Sciatic nerve (tissue), 2 donors: Measurements from ENCODE around the gene TNS4. TPM values are rescaled to one million over a fixed set of nuclear protein-coding genes. Genes with fewer than 3 reads are reported as not detected.

Experiments
- ATAC-seq: fragments of 200-7000 bp; cut with Tn5 transposase; one replicate; pipeline ENCODE4 v1.9.1; 2020; ENCODE audit warnings: mild to moderate bottlenecking, moderate library complexity
- DNase-seq: peaks from one replicate; pipeline ENCODE4 v3.0.0-alpha.2; 2020; ENCODE audit warnings: low spot score
- intact Hi-C: fragments of 100-400 bp; cut with DNase I; formaldehyde crosslinking; loops from one replicate; pipeline ENCODE4 v1.14.2; 2022
- total RNA-seq: library from RNA; stranded (reverse); fragmentation: NEBNext Ultra II Directional; extraction: Animal tissue kit (Norgen Biotek cat#: 25700); gene quantifications from one replicate; pipeline ENCODE4 v1.2.1, GENCODE V29; 2021
- donor health status: DM: no; HTN: no; CAD: no.
- donor health status: DM: no; HTN: no; CAD: no.

Gene TNS4
- total RNA-seq, 1 donor from 2014 or later, result 0.36 TPM

DNA sequence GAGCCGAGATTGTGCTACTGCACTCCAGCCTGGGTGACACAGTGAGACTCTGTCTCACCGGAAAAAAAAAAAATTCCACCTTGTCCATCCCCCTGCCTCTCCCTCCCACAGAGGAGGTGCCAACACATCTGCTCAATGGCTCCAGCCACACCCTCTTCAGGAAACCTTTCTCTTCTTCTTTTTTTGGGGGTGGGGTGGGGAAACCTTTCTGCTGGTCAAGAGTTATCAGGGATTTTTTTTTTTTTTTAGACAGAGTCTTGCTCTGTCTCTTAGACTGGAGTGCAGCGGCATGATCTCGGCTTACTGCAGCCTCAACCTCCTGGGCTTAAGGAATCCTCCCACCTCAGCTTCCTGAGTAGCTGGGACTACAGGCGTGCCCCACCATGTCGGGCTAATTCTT is 18.7 kb downstream of the TNS4 start:
- intact Hi-C loops, result no loop called here
- DNase-seq (no peak), ATAC-seq (no peak)

DNA sequence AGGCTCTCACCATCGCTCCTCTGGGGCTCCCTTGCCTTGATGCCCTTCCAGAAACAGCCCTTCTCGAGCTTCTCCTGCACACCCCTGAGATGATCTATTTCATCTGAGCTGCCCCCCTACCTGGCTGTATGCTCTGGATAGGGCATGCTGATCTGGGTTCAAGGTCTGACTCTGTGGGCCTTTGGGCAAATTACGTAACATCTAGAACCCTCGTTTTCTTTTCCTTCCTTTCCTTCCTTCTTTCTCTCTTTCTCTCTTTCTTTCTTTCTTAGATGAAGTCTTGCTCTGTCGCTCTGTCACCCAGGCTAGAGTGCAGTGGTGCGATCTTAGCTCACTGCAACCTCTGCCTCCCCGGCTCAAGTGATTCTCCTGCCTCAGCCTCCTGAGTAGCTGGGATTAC is 20.3 kb downstream of the TNS4 start:
- ATAC-seq (no peak), DNase-seq (no peak)
- intact Hi-C loops, result no loop called here

GRCh38 chr17:40480501-40481003 is 20.9 kb downstream of the TNS4 start:
- ATAC-seq (no peak), DNase-seq (no peak)
- intact Hi-C loops, result no loop called here

DNA sequence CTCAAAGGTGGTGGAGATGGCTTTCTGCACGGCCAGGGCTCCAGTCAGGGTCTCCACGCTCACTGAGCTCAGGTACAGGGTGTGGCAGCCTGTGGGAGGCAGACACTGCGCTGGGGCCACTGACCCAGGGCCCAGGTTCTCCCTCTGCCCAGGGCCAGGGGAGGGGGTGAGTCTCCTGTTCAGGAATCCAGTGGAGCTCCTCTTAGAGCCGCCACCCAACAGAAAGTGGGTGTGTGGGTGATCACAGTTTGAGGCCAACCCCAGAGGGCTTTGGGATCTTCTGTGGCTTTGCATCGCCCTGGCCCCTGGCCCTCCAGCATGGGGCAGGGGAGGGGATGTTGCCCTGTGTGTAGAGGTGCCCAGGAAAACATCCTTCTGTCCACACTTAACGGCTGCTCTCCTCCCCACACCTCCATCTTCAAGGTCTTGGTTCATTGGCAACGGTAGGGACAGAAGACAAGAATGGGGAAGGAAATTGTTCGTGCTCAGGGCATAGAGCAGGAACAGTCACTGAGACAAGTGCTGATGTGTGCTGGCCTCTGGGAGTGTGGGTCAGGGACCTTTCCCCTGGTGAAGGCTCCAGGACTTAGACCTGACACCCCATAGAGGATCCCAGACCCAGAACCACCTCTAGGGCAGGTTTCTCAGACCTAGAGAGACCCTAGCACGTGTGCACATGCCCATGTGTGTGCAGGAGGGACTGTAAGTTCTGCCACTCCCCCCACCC is 21.5 kb downstream of the TNS4 start:
- intact Hi-C loops, result loop anchor here (5.0 kb wide), 1 partner anchor 38 kb away; the partner anchor contains the start of gene IGFBP4
- ATAC-seq (no peak), DNase-seq (no peak)

DNA sequence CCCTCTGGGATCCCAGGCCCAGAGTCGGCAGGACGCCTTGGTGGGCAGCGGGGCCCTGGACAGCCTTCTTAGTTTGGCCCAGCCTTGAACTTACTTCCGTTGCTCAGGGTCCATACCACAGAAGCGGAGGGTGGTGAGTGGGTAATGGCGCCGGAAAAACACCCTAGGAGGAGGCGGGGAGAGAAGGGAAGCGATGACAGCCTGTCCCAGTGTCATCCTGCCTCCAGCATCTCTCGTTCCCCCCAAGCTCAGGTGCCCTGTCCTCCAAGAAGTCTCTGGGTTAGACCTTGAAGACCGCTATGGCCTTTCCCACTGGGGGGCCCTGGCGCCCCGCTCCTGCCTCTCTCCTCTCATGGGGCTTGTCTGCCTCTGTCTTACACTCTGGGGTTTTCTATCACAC is 22.9 kb downstream of the TNS4 start:
- intact Hi-C loops, result loop anchor here (5.0 kb wide), 1 partner anchor 36 kb away; the partner anchor contains the start of gene IGFBP4
- no peak for ATAC-seq
- no peak for DNase-seq

- DNase-seq, result no peak
- intact Hi-C loops, result loop anchor here (5.0 kb wide), 1 partner anchor 35 kb away; the partner anchor contains the start of gene IGFBP4
- ATAC-seq, result no peak
Observed at GRCh38 chr17:40477796-40478195, 23.6 kb downstream of the TNS4 start.

GRCh38 chr17:40475234-40475908 is 26.1 kb downstream of the TNS4 start:
- DNase-seq, result no peak
- peak; percentile 4 for ATAC-seq
- intact Hi-C loops, result loop anchor here (5.0 kb wide), 1 partner anchor 33 kb away; the partner anchor contains the start of gene IGFBP4

GRCh38 chr17:40474419-40475002 is 26.9 kb downstream of the TNS4 start:
- ATAC-seq, result no peak
- intact Hi-C loops, result loop anchor here (5.0 kb wide), 2 partner anchors 32 to 827 kb away; partner anchors contain the start of gene IGFBP4

DNA sequence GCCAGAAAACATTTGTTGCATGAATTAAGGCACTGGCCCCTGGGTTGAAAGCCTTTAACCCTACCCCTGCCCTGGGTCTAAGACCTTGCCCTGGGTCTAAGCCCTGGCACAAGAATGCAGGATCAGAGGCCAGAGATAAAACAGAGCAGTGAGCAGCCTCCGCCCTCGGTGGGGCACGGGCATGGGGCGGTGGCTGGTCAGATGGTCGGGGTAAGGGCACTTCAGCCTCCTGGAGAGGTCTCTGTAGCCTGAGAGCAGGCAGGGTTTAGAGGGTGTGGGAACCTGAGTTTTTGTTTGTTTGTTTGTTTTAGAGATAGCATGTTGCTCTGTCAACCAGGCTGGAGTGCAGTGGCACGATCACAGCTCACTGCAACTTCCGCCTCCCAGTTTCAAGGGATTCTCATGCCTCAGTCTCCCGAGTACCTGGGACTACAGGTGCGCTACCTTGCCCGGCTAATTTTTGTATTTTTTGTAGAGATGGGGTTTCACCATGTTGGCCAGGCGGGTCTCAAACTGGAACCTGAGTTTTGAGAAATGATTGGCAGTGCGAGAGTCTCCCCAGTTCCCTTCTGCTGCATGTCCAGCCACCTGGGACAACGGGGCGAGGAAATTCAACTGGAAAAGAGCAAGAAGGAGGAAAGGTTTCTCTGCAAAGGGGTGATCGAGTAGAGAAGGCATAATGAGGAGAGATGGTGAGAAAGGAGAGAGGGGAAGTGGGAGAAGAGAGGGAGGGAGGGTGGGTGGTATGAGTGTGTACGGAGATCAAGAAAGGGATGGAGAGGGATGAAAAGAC is 27.7 kb downstream of the TNS4 start:
- ATAC-seq (no peak), DNase-seq (no peak)
- intact Hi-C loops, result loop anchor here (5.0 kb wide), 1 partner anchor 826 kb away; no protein-coding TSS in a partner anchor

More at GRCh38 chr17:40474419-40475002, 26.9 kb downstream of the TNS4 start:
- DNase-seq, result no peak

DNA sequence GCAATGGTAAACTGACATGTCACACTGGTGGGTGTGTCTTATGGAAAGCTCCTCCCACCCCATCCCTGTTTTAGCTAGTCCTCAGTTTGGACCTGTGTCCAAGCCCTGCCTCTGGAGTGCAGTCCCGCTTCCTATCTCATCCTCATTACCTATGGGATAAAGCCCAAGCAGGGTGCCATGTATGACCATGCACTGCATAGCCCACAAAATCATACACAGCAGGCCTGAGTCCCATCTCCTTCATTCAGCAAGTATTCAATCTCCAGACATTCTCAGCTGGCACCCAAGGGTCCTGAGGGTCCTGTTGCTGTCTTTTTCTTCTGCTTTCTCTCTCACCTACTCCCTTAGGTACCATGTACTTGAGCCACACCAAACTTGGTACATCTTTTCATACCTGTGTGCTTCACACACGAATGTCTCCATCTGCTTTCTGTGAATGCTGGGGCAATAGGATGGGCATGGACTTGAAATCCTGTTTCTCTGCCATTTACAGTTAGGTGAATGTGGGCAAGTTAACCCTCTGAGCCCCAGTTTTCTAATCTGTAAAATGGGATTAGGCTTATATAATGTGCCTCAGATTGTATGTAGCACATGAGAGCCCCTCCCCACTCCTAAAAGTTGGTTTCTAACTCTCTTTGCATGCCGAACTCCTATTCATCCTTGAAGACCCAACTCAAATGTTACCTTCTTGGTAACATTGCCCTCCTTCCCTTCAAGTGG is 28.5 kb downstream of the TNS4 start:
- ATAC-seq (no peak), DNase-seq (no peak)
- intact Hi-C loops, result loop anchor here (5.0 kb wide), 1 partner anchor 826 kb away; no protein-coding TSS in a partner anchor

DNA sequence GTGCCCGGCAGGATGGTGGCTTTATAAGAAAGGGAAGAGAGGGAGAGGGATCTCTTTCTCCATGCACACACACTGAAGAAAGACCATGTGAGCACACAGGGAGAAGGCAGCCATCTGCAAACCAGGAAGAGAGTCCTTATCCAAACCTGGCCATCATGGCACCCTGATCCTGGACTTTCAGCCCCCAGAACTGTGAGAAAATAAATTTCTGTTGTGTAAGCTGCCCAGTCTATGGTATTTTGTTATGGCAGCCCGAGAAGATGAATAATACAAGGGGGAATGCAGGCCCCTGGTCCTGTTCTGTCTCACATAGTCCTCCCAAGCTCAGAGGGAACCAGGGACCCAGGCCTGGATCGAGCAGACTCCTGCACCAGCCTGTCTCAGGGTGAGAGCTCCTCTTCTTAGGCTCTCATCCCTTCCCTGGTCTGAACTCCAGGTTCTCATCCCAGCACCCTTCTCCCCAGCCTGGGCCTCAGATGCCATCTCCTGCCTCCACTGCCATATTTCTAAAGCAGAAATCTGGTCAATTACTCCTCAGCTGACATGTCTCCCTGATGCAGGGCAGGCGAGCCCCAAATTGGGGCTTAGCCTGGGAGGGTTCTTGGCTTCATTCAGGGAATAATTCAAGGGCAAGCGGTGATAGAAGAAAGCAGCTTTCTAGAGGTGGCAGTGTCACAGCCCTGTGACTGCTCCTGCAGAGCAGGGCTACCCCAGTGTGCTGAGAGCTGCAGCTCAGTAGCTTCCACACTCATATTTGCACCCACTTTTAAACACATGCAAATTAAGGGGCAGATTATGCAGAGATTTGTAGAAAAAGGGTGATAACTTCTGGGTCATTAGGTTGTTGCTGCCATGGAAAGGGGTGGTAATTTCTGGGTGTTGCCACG is 29.3 kb downstream of the TNS4 start:
- intact Hi-C loops, result loop anchor here (5.0 kb wide), 1 partner anchor 825 kb away; no protein-coding TSS in a partner anchor
- ATAC-seq (no peak), DNase-seq (no peak)

GRCh38 chr17:40470932-40471828 is 30.2 kb downstream of the TNS4 start:
- ATAC-seq, result peak; percentile 20
- intact Hi-C loops, result loop anchor here (5.0 kb wide), 1 partner anchor 824 kb away; no protein-coding TSS in a partner anchor
- no peak for DNase-seq

DNA sequence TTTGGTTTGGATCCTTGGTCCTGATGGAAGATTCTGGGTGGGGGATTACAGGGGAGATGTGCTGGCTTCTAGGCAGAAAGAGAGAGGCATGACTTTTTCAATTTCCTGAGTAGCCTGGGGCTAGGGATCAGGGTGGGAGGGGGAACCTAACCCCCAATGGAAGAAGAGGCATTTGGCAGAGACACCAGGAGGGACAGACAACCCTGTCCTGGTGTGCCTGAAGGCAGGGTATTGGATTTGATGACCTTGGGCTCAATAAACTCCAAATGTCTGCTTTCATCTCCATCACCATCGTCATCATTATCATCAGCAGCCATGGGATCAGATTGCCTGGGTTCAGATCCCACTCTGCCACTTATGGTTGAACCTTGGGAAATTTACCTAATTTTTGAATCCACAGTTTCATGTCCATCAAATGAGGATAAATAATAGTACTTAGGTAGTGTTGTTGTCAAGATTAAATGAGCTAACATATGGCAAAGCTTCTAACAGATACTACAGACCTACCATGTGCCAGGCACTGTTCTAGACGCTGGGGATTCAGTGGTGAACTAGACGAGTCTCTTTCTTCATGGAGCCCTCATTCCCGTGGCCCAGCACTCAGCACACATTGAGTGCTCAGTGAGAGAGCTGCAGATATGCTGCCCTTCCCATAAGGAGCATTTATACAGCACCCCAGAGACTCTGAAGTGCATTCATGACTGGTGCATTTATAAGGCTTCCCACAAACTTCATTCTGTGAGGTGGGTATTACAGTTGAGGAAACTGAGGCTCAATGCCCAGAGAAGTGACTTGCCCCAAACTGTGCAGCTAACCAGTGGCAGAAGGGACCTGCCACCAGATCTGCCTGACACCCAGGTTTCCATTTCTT is 31.4 kb downstream of the TNS4 start:
- no peak for DNase-seq
- intact Hi-C loops, result loop anchor here (5.0 kb wide), 1 partner anchor 823 kb away; no protein-coding TSS in a partner anchor
- no peak for ATAC-seq

DNA sequence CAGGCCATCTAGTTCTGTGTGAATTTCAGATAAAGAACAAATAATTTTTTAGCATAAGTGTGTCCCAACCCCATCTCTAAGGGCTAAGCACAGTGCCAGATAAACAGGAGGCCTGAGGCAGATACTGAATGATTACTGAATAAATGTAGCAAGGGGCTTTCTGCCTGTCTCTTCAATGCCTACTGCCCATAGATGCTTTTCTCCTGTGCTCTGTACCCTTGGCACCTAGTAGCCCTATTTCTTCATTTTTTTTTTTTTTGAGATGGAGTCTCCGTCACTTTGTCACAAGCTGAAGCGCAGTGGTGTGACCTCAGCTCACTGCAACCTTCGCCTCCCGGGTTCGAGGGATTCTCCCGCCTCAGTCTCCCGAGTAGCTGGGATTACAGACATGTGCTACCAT is 32.9 kb downstream of the TNS4 start:
- ATAC-seq (no peak), DNase-seq (no peak)
- intact Hi-C loops, result no loop called here

DNA sequence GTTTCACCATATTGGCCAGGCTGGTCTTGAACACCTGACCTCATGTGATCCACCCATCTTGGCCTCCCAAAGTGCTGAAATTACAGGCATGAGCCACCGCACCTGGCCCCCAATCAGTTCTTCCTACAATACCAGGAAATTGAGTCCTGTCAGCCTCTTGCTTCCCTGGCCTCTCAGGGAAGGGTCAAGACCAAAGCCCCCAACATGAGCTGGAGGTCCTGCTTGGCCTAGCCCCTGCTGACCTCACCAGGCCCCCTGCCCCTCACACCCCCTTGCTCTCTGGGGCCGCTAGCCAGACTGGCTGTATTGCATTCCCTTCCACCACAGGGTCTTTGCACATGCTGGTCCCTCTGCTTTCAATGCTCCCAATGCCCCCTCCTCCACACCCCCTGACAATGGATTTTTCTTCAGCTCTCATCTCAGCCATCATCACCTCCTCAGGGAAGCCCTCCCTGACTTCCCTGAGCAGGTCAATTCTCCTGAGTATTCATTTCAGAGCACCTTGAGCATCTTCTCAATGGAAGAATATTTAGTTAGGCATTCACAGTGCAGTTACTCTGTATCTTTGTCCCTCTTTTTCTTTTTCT is 34.0 kb downstream of the TNS4 start:
- intact Hi-C loops, result no loop called here
- ATAC-seq, result no peak

More for the DNA sequence above, 34.0 kb downstream of the TNS4 start:
- DNase-seq, result no peak
